Breast epithelium (tissue), 4 donors: ENCODE data around the gene NEURL4. TPM values are rescaled to one million over a fixed set of nuclear protein-coding genes. Genes with fewer than 3 reads are reported as not detected.

ENCODE experiments used
- DNase-seq, 2 donors: peaks; one replicate each; pipeline ENCODE4 v3.0.0-alpha.2; 2019; ENCODE audit warnings: low spot score in 2 of 2
- H3K27ac ChIP-seq, 2 donors: fragments of 200-600 bp; sonication (generic) in 1 of 2; one replicate each; pipeline ENCODE4 v1.5.1; 2016 to 2019; ENCODE audit warnings: mild to moderate bottlenecking in 1 of 2
- H3K27me3 ChIP-seq, 2 donors: fragments of 200-600 bp; sonication (generic) in 1 of 2; one replicate each; pipeline versions ENCODE4 v1.5.1 to v1.6.0; 2017 to 2019; ENCODE audit warnings: control low read depth in 1 of 2, mild to moderate bottlenecking in 1 of 2
- H3K36me3 ChIP-seq: fragments of 200-600 bp; one replicate; pipeline ENCODE4 v1.5.1; 2019
- H3K4me1 ChIP-seq, 2 donors: fragments of 200-600 bp; sonication (generic); one replicate each; pipeline ENCODE4 v1.5.1; 2016 to 2019; ENCODE audit warnings: control low read depth in 1 of 2
- H3K4me3 ChIP-seq, 3 donors: fragments of 200-600 bp; sonication (generic); 1 replicate in 2 of 3; 2 replicates in 1 of 3; pipeline ENCODE4 v1.5.1; 2016 to 2019; ENCODE audit warnings: mild to moderate bottlenecking in 3 of 3, moderate library complexity in 2 of 3
- H3K9me3 ChIP-seq, 2 donors: fragments of 200-600 bp; sonication (generic) in 1 of 2; one replicate each; pipeline ENCODE4 v1.5.1; 2016 to 2019; ENCODE audit warnings: control low read depth in 1 of 2
- POLR2A ChIP-seq: fragments of 450-650 bp; IDR thresholded peaks from one replicate; pipeline ENCODE4 v1.6.1; 2016; ENCODE audit warnings: antibody characterized with exemption, mild to moderate bottlenecking, moderate library complexity
- POLR2AphosphoS5 ChIP-seq, 3 donors: sonication (generic); formaldehyde crosslinking; IDR thresholded peaks; one replicate each; pipeline ENCODE4 v1.6.1; 2017; ENCODE audit warnings: antibody characterized with exemption in 3 of 3
- intact Hi-C: fragments of 100-400 bp; cut with DNase I; formaldehyde crosslinking; loops from one replicate; pipeline ENCODE4 v1.15.1; 2023; ENCODE audit warnings: low total_unique reads
- total RNA-seq, 3 donors: library from RNA; depleted of rRNA; stranded (reverse); fragments of >200 nt; gene quantifications; one replicate each; pipeline ENCODE4 v1.1.0, GENCODE V29; 2016
- TF ChIP-seq, protein P1 (sequence below), 3 donors: fragments of 450-650 bp; IDR thresholded peaks; one replicate each; pipeline ENCODE4 v1.5.1; 2016 to 2017; ENCODE audit warnings: antibody characterized with exemption in 3 of 3, mild to moderate bottlenecking in 3 of 3, moderate library complexity in 3 of 3

Gene NEURL4
- total RNA-seq, 3 donors from 2014 or later: 15.0 to 22.9 (median 17.4) TPM

DNA sequence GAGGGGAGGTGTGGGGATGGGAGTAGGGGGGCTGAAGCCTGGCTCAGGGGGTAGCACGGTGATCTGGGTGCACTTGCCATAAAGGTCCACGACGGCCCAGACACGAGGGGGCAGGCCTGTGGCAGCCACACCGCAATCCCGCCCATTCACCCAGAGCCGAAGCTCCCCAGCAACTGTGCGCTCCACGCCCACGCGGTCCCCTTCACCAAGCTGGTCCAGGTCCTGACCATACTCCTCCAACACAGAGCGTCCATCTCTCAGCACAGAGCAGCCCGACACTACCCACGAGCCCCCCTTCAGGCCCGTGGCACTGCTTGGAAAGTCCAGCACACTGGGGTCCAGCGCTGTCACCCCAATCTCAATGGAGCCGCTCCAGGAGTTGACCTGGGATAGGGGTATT lies 1.6 kb downstream of the NEURL4 start:
- intact Hi-C loops: no loop called here
- Histone ChIP-seq H3K4me3 (no peak overlapping the region), H3K4me1 (no peaks in the 10 kb centered on the region), H3K27ac (no peak overlapping the region), H3K36me3 (no peaks in the 10 kb centered on the region), H3K9me3 (no peaks in the 10 kb centered on the region), H3K27me3 (no peaks in the 10 kb centered on the region)
- TF ChIP-seq POLR2A (no peak), POLR2AphosphoS5 (IDR thresholded peaks at IDR 0.05) (no peak)
- TF ChIP-seq, protein P1, sequence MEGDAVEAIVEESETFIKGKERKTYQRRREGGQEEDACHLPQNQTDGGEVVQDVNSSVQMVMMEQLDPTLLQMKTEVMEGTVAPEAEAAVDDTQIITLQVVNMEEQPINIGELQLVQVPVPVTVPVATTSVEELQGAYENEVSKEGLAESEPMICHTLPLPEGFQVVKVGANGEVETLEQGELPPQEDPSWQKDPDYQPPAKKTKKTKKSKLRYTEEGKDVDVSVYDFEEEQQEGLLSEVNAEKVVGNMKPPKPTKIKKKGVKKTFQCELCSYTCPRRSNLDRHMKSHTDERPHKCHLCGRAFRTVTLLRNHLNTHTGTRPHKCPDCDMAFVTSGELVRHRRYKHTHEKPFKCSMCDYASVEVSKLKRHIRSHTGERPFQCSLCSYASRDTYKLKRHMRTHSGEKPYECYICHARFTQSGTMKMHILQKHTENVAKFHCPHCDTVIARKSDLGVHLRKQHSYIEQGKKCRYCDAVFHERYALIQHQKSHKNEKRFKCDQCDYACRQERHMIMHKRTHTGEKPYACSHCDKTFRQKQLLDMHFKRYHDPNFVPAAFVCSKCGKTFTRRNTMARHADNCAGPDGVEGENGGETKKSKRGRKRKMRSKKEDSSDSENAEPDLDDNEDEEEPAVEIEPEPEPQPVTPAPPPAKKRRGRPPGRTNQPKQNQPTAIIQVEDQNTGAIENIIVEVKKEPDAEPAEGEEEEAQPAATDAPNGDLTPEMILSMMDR (IDR thresholded peaks at IDR 0.05): no peak
- no peak for DNase-seq

DNA sequence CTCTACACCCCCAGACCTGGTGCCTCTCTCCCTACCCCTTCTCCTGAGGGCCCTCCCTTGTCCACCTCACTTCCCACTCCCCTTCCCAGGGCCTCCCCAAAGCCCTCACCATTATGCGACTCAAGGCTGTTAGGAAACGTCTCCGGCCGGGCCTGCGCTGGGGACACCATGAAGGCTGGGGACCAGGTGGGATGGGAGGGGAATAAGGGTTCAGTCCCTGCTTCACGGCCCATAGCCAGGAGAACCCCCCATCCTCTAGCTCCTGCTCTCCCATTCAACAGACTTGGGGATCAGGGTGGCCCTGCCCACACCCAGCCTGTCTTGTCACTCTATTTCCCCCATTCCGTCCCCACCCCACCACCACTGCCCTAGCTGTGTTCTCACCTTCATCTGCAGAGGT lies 2.1 kb downstream of the NEURL4 start:
- Histone ChIP-seq H3K4me1 (no peaks in the 10 kb centered on the region), H3K9me3 (no peaks in the 10 kb centered on the region), H3K4me3 (no peak overlapping the region), H3K27ac (no peak overlapping the region), H3K36me3 (no peaks in the 10 kb centered on the region), H3K27me3 (no peaks in the 10 kb centered on the region)
- no peak for DNase-seq
- TF ChIP-seq POLR2A (no peak), POLR2AphosphoS5 (IDR thresholded peaks at IDR 0.05) (no peak)
- TF ChIP-seq, protein P1 (IDR thresholded peaks at IDR 0.05): no peak
- intact Hi-C loops: no loop called here

DNA sequence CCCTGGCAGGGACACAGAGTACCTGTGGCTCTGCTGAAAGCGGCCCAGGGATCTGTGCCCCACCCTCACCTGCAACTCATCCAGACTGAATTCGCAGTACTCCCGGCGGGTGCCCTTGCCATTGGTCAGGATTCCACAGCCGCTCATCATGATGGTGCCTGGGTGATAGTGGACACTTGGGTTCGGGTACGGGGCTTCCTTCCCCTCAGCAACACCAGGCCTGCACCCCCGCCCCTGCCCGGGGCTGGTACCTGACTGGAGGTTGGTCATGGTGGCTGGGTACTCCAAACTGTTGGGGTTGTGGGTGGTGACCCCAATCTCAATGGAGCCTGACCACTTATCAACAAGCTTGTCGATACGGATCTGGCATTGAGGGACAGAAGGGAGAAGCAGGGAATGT lies 2.9 kb downstream of the NEURL4 start:
- Histone ChIP-seq H3K9me3 (no peaks in the 10 kb centered on the region), H3K27ac (no peak overlapping the region), H3K27me3 (no peaks in the 10 kb centered on the region), H3K36me3 (no peaks in the 10 kb centered on the region), H3K4me1 (no peaks in the 10 kb centered on the region), H3K4me3 (no peak overlapping the region)
- no peak for DNase-seq
- intact Hi-C loops: no loop called here
- no peak for TF ChIP-seq POLR2AphosphoS5 (IDR thresholded peaks at IDR 0.05)
- TF ChIP-seq, protein P1 (IDR thresholded peaks at IDR 0.05): no peak
- no peak for TF ChIP-seq POLR2A

DNA sequence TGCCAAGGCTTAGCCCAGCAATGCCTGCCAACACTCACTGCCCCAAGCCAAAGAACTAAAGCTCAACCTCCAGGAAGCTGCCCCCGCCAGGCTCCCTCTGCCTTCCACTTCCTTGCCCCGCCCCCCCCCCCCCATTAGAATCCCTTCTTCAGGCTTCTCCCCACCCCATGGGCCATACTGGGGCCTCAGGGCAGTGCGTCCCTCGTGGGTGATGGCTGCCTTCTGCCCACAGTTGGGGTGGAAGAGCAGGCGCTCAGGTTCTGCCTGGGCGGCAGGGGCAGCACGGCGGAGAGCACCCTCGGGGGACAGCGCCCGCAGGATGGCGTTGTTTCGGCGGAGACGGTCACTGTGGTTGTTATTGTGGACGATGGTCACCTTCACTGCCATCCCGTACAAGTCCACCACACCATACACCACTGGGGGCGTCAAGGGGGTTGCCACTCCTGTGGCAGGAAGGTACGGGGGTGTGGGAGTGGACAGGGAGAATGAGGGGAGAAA lies 4.1 kb downstream of the NEURL4 start:
- no peaks in the 10 kb centered on the region for H3K36me3 ChIP-seq

DNA sequence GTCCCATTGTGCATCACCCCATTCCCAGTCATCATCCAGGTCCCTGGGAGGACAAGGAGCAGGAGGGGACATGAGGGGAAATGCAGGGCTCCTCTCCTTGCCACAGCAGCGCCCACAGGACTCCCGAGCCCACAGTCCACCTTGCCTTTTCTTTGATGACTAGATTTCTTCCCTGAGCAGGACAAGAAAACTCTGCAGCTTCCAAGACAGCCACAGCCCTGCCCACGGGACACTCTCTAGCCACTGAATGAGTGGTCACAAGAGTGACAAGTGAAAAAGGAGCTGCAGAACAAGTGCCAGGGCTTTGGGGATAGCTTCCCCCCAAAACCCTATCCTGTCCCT lies 4.7 kb downstream of the NEURL4 start:
- Histone ChIP-seq H3K4me3 (no peak overlapping the region), H3K4me1 (no peaks in the 10 kb centered on the region), H3K27me3 (no peaks in the 10 kb centered on the region), H3K9me3 (no peaks in the 10 kb centered on the region), H3K36me3 (no peaks in the 10 kb centered on the region), H3K27ac (no peak overlapping the region)
- DNase-seq: no peak
- TF ChIP-seq POLR2A: no peak
- TF ChIP-seq, protein P1 (IDR thresholded peaks at IDR 0.05): peak in 1 of 3 donors; percentile 2
- intact Hi-C loops: no loop called here

More for the DNA sequence above, 4.1 kb downstream of the NEURL4 start:
- Histone ChIP-seq H3K4me3 (no peak overlapping the region), H3K9me3 (no peaks in the 10 kb centered on the region), H3K27ac (no peak overlapping the region), H3K27me3 (no peaks in the 10 kb centered on the region), H3K4me1 (no peaks in the 10 kb centered on the region)
- TF ChIP-seq, protein P1 (IDR thresholded peaks at IDR 0.05): no peak
- TF ChIP-seq POLR2A (no peak), POLR2AphosphoS5 (IDR thresholded peaks at IDR 0.05) (no peak)
- intact Hi-C loops: no loop called here
- no peak for DNase-seq
